GM23248 (cell line): ENCODE measurements around the gene MTRF1. TPM values are rescaled to one million over a fixed set of nuclear protein-coding genes. Genes with fewer than 3 reads are reported as not detected.

Experiments used
- DNase-seq: peaks from one replicate; pipeline ENCODE4 v3.0.0-alpha.2; 2015
- H2AFZ ChIP-seq: fragments of 200-600 bp; sonication (generic); 2 replicates; pipeline ENCODE4 v1.6.1; 2016; ENCODE audit warnings: antibody characterized with exemption
- H3F3A ChIP-seq: fragments of 200-600 bp; sonication (generic); 2 replicates; pipeline ENCODE4 v1.6.1; 2016; ENCODE audit warnings: mild to moderate bottlenecking, antibody characterized with exemption, mixed run types; ENCODE audit not compliant: insufficient read depth
- H3K27ac ChIP-seq: fragments of 200-600 bp; sonication (generic); 2 replicates; pipeline ENCODE4 v1.5.1; 2016; ENCODE audit warnings: mild to moderate bottlenecking
- H3K27me3 ChIP-seq: fragments of 200-600 bp; sonication (generic); replicated peaks from 2 replicates; pipeline ENCODE4 v1.6.1; 2016; ENCODE audit warnings: mild to moderate bottlenecking; ENCODE audit not compliant: insufficient read depth
- H3K36me3 ChIP-seq: fragments of 200-600 bp; sonication (generic); 2 replicates; pipeline ENCODE4 v1.6.1; 2016; ENCODE audit warnings: low read depth, mild to moderate bottlenecking
- H3K4me1 ChIP-seq: fragments of 200-600 bp; sonication (generic); 2 replicates; pipeline ENCODE4 v1.6.1; 2016; ENCODE audit warnings: mild to moderate bottlenecking; ENCODE audit not compliant: insufficient read depth
- H3K4me2 ChIP-seq: fragments of 200-600 bp; sonication (generic); one replicate; pipeline ENCODE4 v1.6.1; 2016; ENCODE audit warnings: mild to moderate bottlenecking; ENCODE audit not compliant: unreplicated experiment
- H3K4me3 ChIP-seq: fragments of 200-600 bp; sonication (generic); 2 replicates; pipeline ENCODE4 v1.5.1; 2016; ENCODE audit warnings: mild to moderate bottlenecking
- H3K79me2 ChIP-seq: fragments of 200-600 bp; sonication (generic); 2 replicates; pipeline ENCODE4 v1.6.1; 2016; ENCODE audit warnings: mild to moderate bottlenecking; ENCODE audit not compliant: insufficient read depth
- H3K9ac ChIP-seq: fragments of 200-600 bp; sonication (generic); 2 replicates; pipeline ENCODE4 v1.6.1; 2016; ENCODE audit warnings: mild to moderate bottlenecking
- H3K9me2 ChIP-seq: fragments of 200-600 bp; sonication (generic); 2 replicates; pipeline ENCODE4 v1.6.1; 2016; ENCODE audit warnings: mixed run types, mild to moderate bottlenecking, moderate library complexity; ENCODE audit not compliant: insufficient read depth
- H3K9me3 ChIP-seq: fragments of 200-600 bp; sonication (generic); one replicate; pipeline ENCODE4 v1.6.1; 2017; ENCODE audit warnings: low read depth
- H4K20me1 ChIP-seq: fragments of 200-600 bp; sonication (generic); 2 replicates; pipeline ENCODE4 v1.6.0; 2016; ENCODE audit not compliant: insufficient read depth
- EZH2 ChIP-seq: fragments of 200-600 bp; sonication (generic); IDR thresholded peaks from 2 replicates; pipeline ENCODE4 v1.6.1; 2018; ENCODE audit warnings: antibody characterized with exemption, mild to moderate bottlenecking; ENCODE audit not compliant: insufficient read depth, poor library complexity, severe bottlenecking
- EZH2phosphoT487 ChIP-seq: fragments of 200-600 bp; sonication (generic); IDR thresholded peaks from 2 replicates; pipeline ENCODE4 v1.6.1; 2018; ENCODE audit warnings: antibody characterized with exemption, moderate library complexity, mild to moderate bottlenecking, low read depth; ENCODE audit not compliant: insufficient read depth
- WGBS, 2 experiments: methylation state at CpG; one replicate each; pipeline ENCODE4 v1.1.6; 2015 to 2017; ENCODE audit warnings: low lambda C conversion rate in 2 of 2, low coverage in 1 of 2; ENCODE audit errors: missing lambda C conversion rate in 2 of 2; 5-methylcytosine and 5-hydroxymethylcytosine counted together
- in situ Hi-C: fragments of 300-500 bp; cut with MboI; formaldehyde crosslinking; loops from 2 replicates; pipeline ENCODE4 v1.15.0; 2020
- polyA plus RNA-seq: library from polyadenylated mRNA; unstranded; fragments of >200 nt; fragmentation: Nextera tagmentation; extraction: Ambion mirVana; gene quantifications from 2 replicates; pipeline ENCODE4 v1.2.1, GENCODE V29; 2016
- total RNA-seq: library from RNA; depleted of rRNA; stranded (reverse); fragments of >200 nt; shearing (Covaris generic); gene quantifications from 2 replicates; pipeline ENCODE4 v1.2.3, GENCODE V29; 2014

The MTRF1 gene
- total and polyA plus RNA-seq, 2 experiments from 2014 or later: 10.5 to 11.2 TPM

GRCh38 chr13:41186481-41186880 is 76.9 kb downstream of the MTRF1 start:
- in situ Hi-C loops: loop anchor here (10.0 kb wide), 1 partner anchor 62 kb away; no protein-coding TSS in a partner anchor
- no peaks in the 10 kb centered on the region for H3K79me2 ChIP-seq
- no peak overlapping the region for H3K4me3 ChIP-seq
- no peak overlapping the region for H3K4me2 ChIP-seq
- no peaks in the 10 kb centered on the region for H3K27me3 ChIP-seq
- no peaks in the 10 kb centered on the region for H4K20me1 ChIP-seq
- 0 out of 2 replicates have a peak, but pooled peaks cover under 1% of the 10 kb centered on the region for H3K4me1 ChIP-seq
- H2AFZ ChIP-seq: no peak overlapping the region
- H3K9me2 ChIP-seq: no peaks in the 10 kb centered on the region
- no peaks in the 10 kb centered on the region for H3K36me3 ChIP-seq
- no peak for TF ChIP-seq EZH2phosphoT487
- TF ChIP-seq EZH2: no peak
- no peak overlapping the region for H3K27ac ChIP-seq
- DNase-seq: no peak
- H3K9ac ChIP-seq: no peak overlapping the region
- H3K9me3 ChIP-seq: no peaks in the 10 kb centered on the region
- H3F3A ChIP-seq: 0 out of 2 replicates have a peak, but pooled peaks cover 7% of the 10 kb centered on the region
- 64 to 67% methylated on average over 3 of the region's 3 CpGs for WGBS, 2 experiments

GRCh38 chr13:41182231-41182630 is 81.1 kb downstream of the MTRF1 start:
- in situ Hi-C loops: loop anchor here (10.0 kb wide), 1 partner anchor 57 kb away; no protein-coding TSS in a partner anchor

GRCh38 chr13:41179593-41180250 is 83.7 kb downstream of the MTRF1 start:
- Histone ChIP-seq H3K27me3 (no peaks in the 10 kb centered on the region), H4K20me1 (no peaks in the 10 kb centered on the region), H3K4me1 (peaks cover 17% of the 10 kb centered on the region), H3K4me3 (no peak overlapping the region), H3F3A (peaks cover 18% of the 10 kb centered on the region), H2AFZ (peak overlapping the region; percentile 14), H3K36me3 (no peaks in the 10 kb centered on the region), H3K27ac (peak overlapping the region; percentile 42), H3K9me3 (no peaks in the 10 kb centered on the region), H3K9me2 (no peaks in the 10 kb centered on the region), H3K9ac (no peak overlapping the region), H3K79me2 (no peaks in the 10 kb centered on the region), H3K4me2 (peak overlapping the region; percentile 24)
- peak; percentile 81 for DNase-seq
- in situ Hi-C loops: loop anchor here (10.0 kb wide), 1 partner anchor 55 kb away; no protein-coding TSS in a partner anchor
- WGBS, 2 experiments: 35 to 43% methylated on average over 4 of the region's 4 CpGs
- TF ChIP-seq EZH2 (no peak), EZH2phosphoT487 (no peak)

More at GRCh38 chr13:41182231-41182630, 81.1 kb downstream of the MTRF1 start:
- no peaks in the 10 kb centered on the region for H3K9me2 ChIP-seq
- H3F3A ChIP-seq: peaks cover 18% of the 10 kb centered on the region
- TF ChIP-seq EZH2phosphoT487: no peak
- no peak for TF ChIP-seq EZH2
- H3K4me1 ChIP-seq: peaks cover 17% of the 10 kb centered on the region
- H3K27ac ChIP-seq: no peak overlapping the region
- DNase-seq: no peak
- H3K4me3 ChIP-seq: no peak overlapping the region
- H3K9ac ChIP-seq: no peak overlapping the region
- no peaks in the 10 kb centered on the region for H3K27me3 ChIP-seq
- no peaks in the 10 kb centered on the region for H4K20me1 ChIP-seq
- H2AFZ ChIP-seq: no peak overlapping the region
- H3K9me3 ChIP-seq: no peaks in the 10 kb centered on the region
- no peak overlapping the region for H3K4me2 ChIP-seq
- no peaks in the 10 kb centered on the region for H3K79me2 ChIP-seq
- H3K36me3 ChIP-seq: no peaks in the 10 kb centered on the region

GRCh38 chr13:41178040-41178439 is 85.3 kb downstream of the MTRF1 start:
- 73 to 76% methylated on average over 7 of the region's 7 CpGs for WGBS, 2 experiments
- H3K4me3 ChIP-seq: no peak overlapping the region

More at GRCh38 chr13:41178040-41178439, 85.3 kb downstream of the MTRF1 start:
- Histone ChIP-seq H3K9me3 (no peaks in the 10 kb centered on the region), H3F3A (peaks cover 18% of the 10 kb centered on the region), H2AFZ (no peak overlapping the region), H3K4me1 (peaks cover 17% of the 10 kb centered on the region), H3K27ac (no peak overlapping the region), H3K79me2 (no peaks in the 10 kb centered on the region), H3K4me2 (no peak overlapping the region), H3K27me3 (no peaks in the 10 kb centered on the region), H3K9me2 (no peaks in the 10 kb centered on the region), H3K9ac (no peak overlapping the region), H4K20me1 (no peaks in the 10 kb centered on the region), H3K36me3 (no peaks in the 10 kb centered on the region)
- peak; percentile 16 for DNase-seq
- in situ Hi-C loops: no loop called here
- TF ChIP-seq EZH2 (no peak), EZH2phosphoT487 (no peak)
